B cell (primary cell): ENCODE measurements around the gene ACTN2.

ENCODE experiments used
- CTCF ChIP-seq: fragments of 200-600 bp; IDR thresholded peaks from one replicate; pipeline ENCODE4 v1.8.0; 2022; ENCODE audit warnings: antibody characterized with exemption, mild to moderate bottlenecking
- EZH2 ChIP-seq: IDR thresholded peaks from 2 replicates; pipeline ENCODE4 v1.6.1; 2012; ENCODE audit warnings: borderline replicate concordance, low read depth, mild to moderate bottlenecking, moderate library complexity, low read length; ENCODE audit not compliant: insufficient read depth, poor library complexity, severe bottlenecking

GRCh38 chr1:236663934-236664333, 22.4 kb upstream of the ACTN2 start:
- TF ChIP-seq EZH2: no peak
- TF ChIP-seq CTCF: no peak
